Uterus (tissue), 4 donors: ENCODE measurements around the gene ACTN3. TPM values are rescaled to one million over a fixed set of nuclear protein-coding genes. Genes with fewer than 3 reads are reported as not detected.

Source experiments
- DNase-seq, 2 donors: peaks; one replicate each; pipeline ENCODE4 v3.0.0-alpha.2; 2019 to 2020
- H3K27ac ChIP-seq, 2 donors: fragments of 200-600 bp; sonication (generic); 1 replicate in 1 of 2; 2 replicates in 1 of 2; pipeline ENCODE4 v1.5.1; 2016 to 2018
- H3K27me3 ChIP-seq, 2 donors: fragments of 200-600 bp; sonication (generic); one replicate each; pipeline ENCODE4 v1.5.1; 2018 to 2019; ENCODE audit warnings: control low read depth in 1 of 2
- H3K36me3 ChIP-seq, 2 donors: fragments of 200-600 bp; sonication (generic); one replicate each; pipeline ENCODE4 v1.5.1; 2019; ENCODE audit warnings: control low read depth in 1 of 2
- H3K4me1 ChIP-seq, 2 donors: fragments of 200-600 bp; sonication (generic); one replicate each; pipeline ENCODE4 v1.5.1; 2018 to 2019; ENCODE audit warnings: control low read depth in 1 of 2
- H3K4me3 ChIP-seq, 2 donors: fragments of 200-600 bp; sonication (generic); 1 replicate in 1 of 2; 2 replicates in 1 of 2; pipeline ENCODE4 v1.5.1; 2018 to 2019; ENCODE audit warnings: mild to moderate bottlenecking in 1 of 2
- H3K9me3 ChIP-seq, 2 donors: fragments of 200-600 bp; sonication (generic); one replicate each; pipeline ENCODE4 v1.5.1; 2019; ENCODE audit warnings: control low read depth in 1 of 2
- POLR2A ChIP-seq, 2 donors: fragments of 450-650 bp; IDR thresholded peaks; one replicate each; pipeline ENCODE4 v1.6.1; 2016; ENCODE audit warnings: antibody characterized with exemption in 2 of 2, mild to moderate bottlenecking in 1 of 2, moderate library complexity in 1 of 2
- intact Hi-C: fragments of 100-400 bp; cut with DNase I; formaldehyde crosslinking; loops from one replicate; pipeline ENCODE4 v1.15.1; 2023; ENCODE audit warnings: low total_unique reads
- total RNA-seq, 4 donors: library from RNA; depleted of rRNA in 3 of 4; stranded (reverse); fragments of >200 nt in 3 of 4; gene quantifications; one replicate each; pipeline versions ENCODE4 v1.1.0 to v1.2.4, GENCODE V29; 2014 to 2023
- TF ChIP-seq, protein P1 (sequence below), 4 experiments: fragments of 200-600 bp in 2 of 4; fragments of 450-650 bp in 2 of 4; sonication (generic) in 2 of 4; IDR thresholded peaks; one replicate each; pipeline ENCODE4 v1.5.1; 2016 to 2019; ENCODE audit warnings: antibody characterized with exemption in 4 of 4, mild to moderate bottlenecking in 2 of 4, moderate library complexity in 1 of 4
- donor health status: DM: yes; HTN: yes; CAD: no.

Gene ACTN3
- total RNA-seq, 4 donors from 2014 or later, result 0.46 TPM; not detected in 3

DNA sequence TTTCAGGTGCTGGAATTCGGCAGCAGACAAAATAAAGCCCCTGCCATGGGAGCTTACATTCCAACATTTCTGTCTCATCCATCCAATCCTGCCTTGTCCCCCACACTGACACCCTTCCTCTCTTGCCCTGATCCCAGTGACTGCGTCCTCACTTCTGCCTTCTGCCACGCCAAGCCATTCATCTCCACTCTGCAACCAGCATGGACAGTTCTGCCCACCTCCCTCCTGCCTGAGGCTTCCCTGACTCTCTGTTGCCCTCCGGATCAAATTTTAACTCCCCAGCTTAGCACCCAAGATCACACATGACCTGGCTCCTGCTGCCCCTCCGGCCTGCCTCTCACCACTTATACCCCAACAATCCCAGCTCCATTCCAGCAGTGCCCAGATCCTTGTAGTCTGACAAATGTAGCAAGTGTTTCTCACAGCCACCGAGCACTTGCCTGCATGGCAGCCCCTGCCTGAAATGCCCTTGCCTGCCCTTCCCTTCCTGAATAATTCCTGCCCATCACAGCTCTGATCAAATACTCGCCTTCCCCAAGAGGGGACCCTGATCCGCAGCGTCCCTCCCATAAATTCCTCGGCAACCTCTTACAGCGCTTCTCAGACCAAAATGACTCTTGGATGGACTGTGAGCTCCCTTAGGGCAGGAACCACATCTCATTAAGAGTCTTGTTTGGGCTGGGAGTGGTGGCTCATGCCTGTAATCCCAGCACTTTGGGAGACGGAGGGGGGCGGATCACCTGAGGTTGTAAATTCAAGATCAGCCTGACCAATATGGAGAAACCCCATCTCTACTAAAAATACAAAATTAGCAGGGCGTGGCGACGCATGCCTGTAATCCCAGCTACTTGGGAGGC is 2.3 kb downstream of the ACTN3 start:
- Histone ChIP-seq H3K4me1 (no peaks in the 10 kb centered on the region), H3K36me3 (no peaks in the 10 kb centered on the region), H3K4me3 (no peak overlapping the region), H3K27ac (no peak overlapping the region), H3K27me3 (no peaks in the 10 kb centered on the region), H3K9me3 (no peaks in the 10 kb centered on the region)
- no peak for DNase-seq
- TF ChIP-seq, protein P1, sequence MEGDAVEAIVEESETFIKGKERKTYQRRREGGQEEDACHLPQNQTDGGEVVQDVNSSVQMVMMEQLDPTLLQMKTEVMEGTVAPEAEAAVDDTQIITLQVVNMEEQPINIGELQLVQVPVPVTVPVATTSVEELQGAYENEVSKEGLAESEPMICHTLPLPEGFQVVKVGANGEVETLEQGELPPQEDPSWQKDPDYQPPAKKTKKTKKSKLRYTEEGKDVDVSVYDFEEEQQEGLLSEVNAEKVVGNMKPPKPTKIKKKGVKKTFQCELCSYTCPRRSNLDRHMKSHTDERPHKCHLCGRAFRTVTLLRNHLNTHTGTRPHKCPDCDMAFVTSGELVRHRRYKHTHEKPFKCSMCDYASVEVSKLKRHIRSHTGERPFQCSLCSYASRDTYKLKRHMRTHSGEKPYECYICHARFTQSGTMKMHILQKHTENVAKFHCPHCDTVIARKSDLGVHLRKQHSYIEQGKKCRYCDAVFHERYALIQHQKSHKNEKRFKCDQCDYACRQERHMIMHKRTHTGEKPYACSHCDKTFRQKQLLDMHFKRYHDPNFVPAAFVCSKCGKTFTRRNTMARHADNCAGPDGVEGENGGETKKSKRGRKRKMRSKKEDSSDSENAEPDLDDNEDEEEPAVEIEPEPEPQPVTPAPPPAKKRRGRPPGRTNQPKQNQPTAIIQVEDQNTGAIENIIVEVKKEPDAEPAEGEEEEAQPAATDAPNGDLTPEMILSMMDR (IDR thresholded peaks at IDR 0.05), result no peak
- TF ChIP-seq POLR2A (IDR thresholded peaks at IDR 0.05), result no peak
- intact Hi-C loops, result no loop called here

DNA sequence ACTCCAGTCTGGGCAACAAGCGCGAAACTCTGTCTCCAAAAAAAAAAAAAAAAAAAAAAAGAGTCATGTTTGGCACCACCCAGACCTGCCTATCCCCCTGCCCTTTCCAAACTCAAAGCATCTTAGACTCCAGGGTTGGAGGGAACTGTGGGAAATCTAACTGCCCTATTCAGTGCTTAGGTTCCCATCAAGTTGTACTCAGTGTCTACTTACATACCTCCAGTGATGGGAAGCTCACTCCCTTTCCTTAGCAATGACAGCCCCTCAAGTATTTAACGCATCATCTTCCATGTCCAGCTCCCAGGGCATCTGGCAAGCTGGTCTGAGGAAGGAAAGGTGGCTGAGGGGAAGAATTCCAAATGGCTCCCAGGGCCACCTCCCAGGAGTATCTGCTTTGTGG is 3.0 kb downstream of the ACTN3 start:
- Histone ChIP-seq H3K27ac (no peak overlapping the region), H3K9me3 (no peaks in the 10 kb centered on the region), H3K36me3 (no peaks in the 10 kb centered on the region), H3K4me3 (no peak overlapping the region), H3K4me1 (no peaks in the 10 kb centered on the region), H3K27me3 (no peaks in the 10 kb centered on the region)
- no peak for DNase-seq
- intact Hi-C loops, result no loop called here
- TF ChIP-seq, protein P1 (IDR thresholded peaks at IDR 0.05), result no peak
- TF ChIP-seq POLR2A (IDR thresholded peaks at IDR 0.05), result no peak

DNA sequence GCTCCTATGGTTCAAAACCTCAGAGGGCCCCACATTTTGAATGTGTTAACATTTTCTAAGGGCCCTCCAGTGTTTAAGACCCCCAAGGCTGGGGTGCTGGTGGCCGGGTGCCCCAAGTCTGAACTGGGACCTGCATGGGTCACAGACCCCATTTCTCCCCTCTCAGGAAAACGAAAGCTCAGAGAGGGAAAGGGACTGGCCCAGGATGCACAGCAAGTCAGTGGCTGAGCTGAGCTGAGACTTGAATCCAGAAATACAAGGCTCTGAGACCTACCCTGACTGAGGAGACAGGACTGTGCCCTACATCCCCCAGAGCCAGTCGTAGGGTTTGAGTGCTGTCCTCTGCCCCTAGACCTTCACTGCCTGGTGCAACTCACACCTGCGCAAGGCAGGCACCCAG is 4.2 kb downstream of the ACTN3 start:
- no peak overlapping the region for H3K27ac ChIP-seq
- H3K36me3 ChIP-seq, result no peaks in the 10 kb centered on the region
- H3K27me3 ChIP-seq, result no peaks in the 10 kb centered on the region
- H3K4me1 ChIP-seq, result no peaks in the 10 kb centered on the region
- no peak overlapping the region for H3K4me3 ChIP-seq
- H3K9me3 ChIP-seq, result no peaks in the 10 kb centered on the region
- intact Hi-C loops, result no loop called here
- DNase-seq, result no peak
- TF ChIP-seq, protein P1 (IDR thresholded peaks at IDR 0.05), result no peak
- no peak for TF ChIP-seq POLR2A (IDR thresholded peaks at IDR 0.05)

DNA sequence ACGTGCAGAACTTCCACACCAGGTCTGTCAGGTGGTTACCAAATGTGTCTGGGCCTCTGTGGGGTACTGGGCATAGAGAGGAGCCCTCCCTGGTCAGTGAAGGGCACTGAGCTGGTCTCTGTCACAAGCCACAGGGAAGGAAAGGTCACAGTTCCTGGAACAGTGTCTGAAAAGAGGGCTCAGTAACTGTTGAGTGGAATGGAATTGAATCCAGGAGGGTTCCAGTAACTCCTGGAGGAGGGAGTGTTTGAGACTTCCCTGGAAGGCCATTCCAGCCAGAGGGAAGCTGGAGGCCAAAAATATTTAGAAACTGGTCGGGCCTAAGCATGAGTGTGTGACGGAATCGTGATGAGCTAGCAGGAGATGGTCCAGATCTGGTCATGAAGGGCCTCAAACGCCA is 7.9 kb downstream of the ACTN3 start:
- Histone ChIP-seq H3K9me3 (no peaks in the 10 kb centered on the region), H3K4me1 (no peaks in the 10 kb centered on the region), H3K27ac (no peak overlapping the region), H3K4me3 (no peak overlapping the region), H3K27me3 (no peaks in the 10 kb centered on the region), H3K36me3 (no peaks in the 10 kb centered on the region)
- no peak for TF ChIP-seq POLR2A (IDR thresholded peaks at IDR 0.05)
- TF ChIP-seq, protein P1 (IDR thresholded peaks at IDR 0.05), result no peak
- intact Hi-C loops, result no loop called here
- no peak for DNase-seq

DNA sequence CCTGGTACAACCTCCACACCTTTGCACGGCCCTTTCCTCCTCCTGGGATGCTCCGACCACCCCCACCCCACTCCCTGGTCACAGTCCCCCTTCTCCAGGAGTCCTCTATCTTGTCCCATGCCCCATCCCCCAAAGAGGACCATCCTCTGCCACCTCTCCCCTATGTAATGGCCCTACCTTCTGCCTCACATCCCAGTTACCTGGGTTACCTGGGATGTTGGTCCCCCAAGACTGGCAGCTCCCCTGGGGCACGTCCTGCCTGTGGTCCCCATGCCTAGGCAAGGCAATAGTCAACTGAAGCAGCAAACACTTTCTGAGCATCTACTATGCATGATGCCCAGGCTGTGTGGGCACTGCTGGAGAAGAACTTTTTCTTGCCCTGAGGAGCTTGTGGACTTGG is 8.7 kb downstream of the ACTN3 start:
- intact Hi-C loops, result no loop called here
- Histone ChIP-seq H3K27ac (no peak overlapping the region), H3K4me1 (no peaks in the 10 kb centered on the region), H3K4me3 (no peak overlapping the region), H3K27me3 (no peaks in the 10 kb centered on the region), H3K36me3 (no peaks in the 10 kb centered on the region), H3K9me3 (no peaks in the 10 kb centered on the region)
- TF ChIP-seq POLR2A (IDR thresholded peaks at IDR 0.05), result no peak
- TF ChIP-seq, protein P1 (IDR thresholded peaks at IDR 0.05), result no peak
- DNase-seq, result no peak
